ENCODE data around the gene COLGALT1. TPM values are rescaled to one million over a fixed set of nuclear protein-coding genes. Genes with fewer than 3 reads are reported as not detected.

The COLGALT1 gene
- total and polyA plus RNA-seq, 3 experiments from 2014 or later = 25.3 to 104 (median 94.8) TPM

GRCh38 chr19:17605117-17605516 lies 49.7 kb downstream of the COLGALT1 start:
- no peak overlapping the region for H3K4me3 ChIP-seq (ENCODE audit: low read length)
- H3K36me3 ChIP-seq (ENCODE audit: insufficient read depth, low read length) = no peaks in the 10 kb centered on the region
- CTCF ChIA-PET = interaction anchor here (1.4 to 1.8 kb wide), 4 partner anchors 17 to 250 kb away, joined by 3 to 6 read pairs (median 4); partner anchors contain the start of gene PGLS
- peaks cover 34 to 45% of the 10 kb centered on the region in 2 donors for H3K27me3 Mint-ChIP-seq
- no peak overlapping the region for H3K27ac Mint-ChIP-seq
- H3K27ac ChIP-seq (ENCODE audit: low read depth, low read length) = no peak overlapping the region
- H3K9me3 Mint-ChIP-seq = peaks cover 0 to 5% (median 0%) of the 10 kb centered on the region in 5 donors
- H3K36me3 Mint-ChIP-seq = no peaks in the 10 kb centered on the region
- H3K4me3 Mint-ChIP-seq = peak overlapping the region in 3 of 7 donors; percentile 28 to 43 (median 37)
- no peaks in the 10 kb centered on the region for H3K27me3 ChIP-seq (ENCODE audit: insufficient read depth, low read length, poor library complexity, severe bottlenecking)
- peaks cover 8 to 10% (median 9%) of the 10 kb centered on the region in 3 donors for H3K4me1 Mint-ChIP-seq
- no peaks in the 10 kb centered on the region for H3K9me3 ChIP-seq (ENCODE audit: low read length)
- DNase-seq = no peak
- POLR2A ChIA-PET = no interaction called here
- H3K4me1 ChIP-seq (ENCODE audit: insufficient read depth, low read length) = peaks cover 8% of the 10 kb centered on the region

GRCh38 chr19:17605761-17606589 lies 50.5 kb downstream of the COLGALT1 start:
- H3K27ac Mint-ChIP-seq = peak overlapping the region in 3 of 8 donors; percentile 20 to 72 (median 68)
- peaks cover 0 to 5% (median 0%) of the 10 kb centered on the region in 5 donors for H3K9me3 Mint-ChIP-seq
- H3K4me3 Mint-ChIP-seq = peak overlapping the region; percentile 69 to 82 (median 75)
- POLR2A ChIA-PET = no interaction called here
- no peaks in the 10 kb centered on the region for H3K27me3 ChIP-seq (ENCODE audit: insufficient read depth, low read length, poor library complexity, severe bottlenecking)
- no peaks in the 10 kb centered on the region for H3K36me3 Mint-ChIP-seq
- peaks cover 8% of the 10 kb centered on the region for H3K4me1 ChIP-seq (ENCODE audit: insufficient read depth, low read length)
- H3K9me3 ChIP-seq (ENCODE audit: low read length) = no peaks in the 10 kb centered on the region
- DNase-seq = peak; percentile 59 to 87 (median 77)
- no peaks in the 10 kb centered on the region for H3K36me3 ChIP-seq (ENCODE audit: insufficient read depth, low read length)
- peaks cover 8 to 10% (median 9%) of the 10 kb centered on the region in 3 donors for H3K4me1 Mint-ChIP-seq
- CTCF ChIA-PET = interaction anchor here (1.1 to 1.8 kb wide), 6 partner anchors 16 to 249 kb away, joined by 3 to 6 read pairs (median 4); partner anchors contain the start of gene PGLS
- peaks cover 32 to 43% of the 10 kb centered on the region in 2 donors for H3K27me3 Mint-ChIP-seq
- H3K27ac ChIP-seq (ENCODE audit: low read depth, low read length) = peak overlapping the region; percentile 47
- peak overlapping the region; percentile 52 for H3K4me3 ChIP-seq (ENCODE audit: low read length)

- peaks cover 26 to 36% of the 10 kb centered on the region in 2 donors for H3K27me3 Mint-ChIP-seq
- H3K4me1 Mint-ChIP-seq = peaks cover 6 to 10% (median 9%) of the 10 kb centered on the region in 3 donors
- Histone ChIP-seq H3K36me3 (ENCODE audit: insufficient read depth, low read length) (no peaks in the 10 kb centered on the region), H3K27ac (ENCODE audit: low read depth, low read length) (peak overlapping the region; percentile 47), H3K4me3 (ENCODE audit: low read length) (no peak overlapping the region), H3K9me3 (ENCODE audit: low read length) (no peaks in the 10 kb centered on the region), H3K27me3 (ENCODE audit: insufficient read depth, low read length, poor library complexity, severe bottlenecking) (no peaks in the 10 kb centered on the region), H3K4me1 (ENCODE audit: insufficient read depth, low read length) (peaks cover 8% of the 10 kb centered on the region)
- ChIA-PET CTCF (interaction anchor here (1.1 to 1.8 kb wide), 6 partner anchors 15 to 248 kb away, joined by 3 to 6 read pairs (median 4); partner anchors contain the start of gene PGLS), POLR2A (no interaction called here)
- peak overlapping the region in 5 of 8 donors; percentile 20 to 82 (median 72) for H3K27ac Mint-ChIP-seq
- H3K4me3 Mint-ChIP-seq = peak overlapping the region; percentile 69 to 82 (median 78)
- H3K9me3 Mint-ChIP-seq = peaks cover 0 to 5% (median 0%) of the 10 kb centered on the region in 5 donors
- no peaks in the 10 kb centered on the region for H3K36me3 Mint-ChIP-seq
- no peak for DNase-seq
Measured at GRCh38 chr19:17606590-17607185, 51.2 kb downstream of the COLGALT1 start.

GRCh38 chr19:17607936-17608335 lies 52.5 kb downstream of the COLGALT1 start:
- Histone ChIP-seq H3K27me3 (ENCODE audit: insufficient read depth, low read length, poor library complexity, severe bottlenecking) (no peaks in the 10 kb centered on the region), H3K4me1 (ENCODE audit: insufficient read depth, low read length) (peaks cover 8% of the 10 kb centered on the region), H3K4me3 (ENCODE audit: low read length) (no peak overlapping the region), H3K27ac (ENCODE audit: low read depth, low read length) (no peak overlapping the region), H3K36me3 (ENCODE audit: insufficient read depth, low read length) (no peaks in the 10 kb centered on the region), H3K9me3 (ENCODE audit: low read length) (no peaks in the 10 kb centered on the region)
- Mint-ChIP-seq H3K4me1 (peaks cover 6 to 10% (median 9%) of the 10 kb centered on the region in 3 donors), H3K9me3 (peaks cover 0 to 5% (median 0%) of the 10 kb centered on the region in 5 donors), H3K4me3 (no peak overlapping the region), H3K27me3 (peaks cover 19 to 31% of the 10 kb centered on the region in 2 donors), H3K36me3 (no peaks in the 10 kb centered on the region), H3K27ac (peak overlapping the region in 1 of 8 donors; percentile 20)
- CTCF ChIA-PET = interaction anchor here (0.9 kb wide), 1 partner anchor 213 kb away, joined by 3 read pairs; no protein-coding TSS in a partner anchor
- POLR2A ChIA-PET = no interaction called here
- DNase-seq = no peak

GRCh38 chr19:17610384-17610783 lies 54.9 kb downstream of the COLGALT1 start:
- Mint-ChIP-seq H3K4me1 (peaks cover 6 to 10% (median 9%) of the 10 kb centered on the region in 3 donors), H3K9me3 (peaks cover 0 to 5% (median 0%) of the 10 kb centered on the region in 5 donors), H3K4me3 (no peak overlapping the region), H3K27ac (no peak overlapping the region), H3K27me3 (peaks cover 7 to 21% of the 10 kb centered on the region in 2 donors), H3K36me3 (no peaks in the 10 kb centered on the region)
- Histone ChIP-seq H3K36me3 (ENCODE audit: insufficient read depth, low read length) (no peaks in the 10 kb centered on the region), H3K4me3 (ENCODE audit: low read length) (no peak overlapping the region), H3K27me3 (ENCODE audit: insufficient read depth, low read length, poor library complexity, severe bottlenecking) (no peaks in the 10 kb centered on the region), H3K27ac (ENCODE audit: low read depth, low read length) (no peak overlapping the region), H3K4me1 (ENCODE audit: insufficient read depth, low read length) (peaks cover 6% of the 10 kb centered on the region), H3K9me3 (ENCODE audit: low read length) (no peaks in the 10 kb centered on the region)
- DNase-seq = peak in 1 of 5 donors; percentile 11
- ChIA-PET CTCF (no interaction called here), POLR2A (no interaction called here)

- Mint-ChIP-seq H3K4me1 (peaks cover 4% of the 10 kb centered on the region in 3 donors), H3K9me3 (peaks cover 0 to 3% (median 0%) of the 10 kb centered on the region in 5 donors), H3K4me3 (no peak overlapping the region), H3K36me3 (no peaks in the 10 kb centered on the region), H3K27me3 (peaks cover 8 to 21% of the 10 kb centered on the region in 2 donors), H3K27ac (no peak overlapping the region)
- Histone ChIP-seq H3K27me3 (ENCODE audit: insufficient read depth, low read length, poor library complexity, severe bottlenecking) (peaks cover 3% of the 10 kb centered on the region), H3K36me3 (ENCODE audit: insufficient read depth, low read length) (no peaks in the 10 kb centered on the region), H3K4me3 (ENCODE audit: low read length) (no peak overlapping the region), H3K9me3 (ENCODE audit: low read length) (no peaks in the 10 kb centered on the region), H3K27ac (ENCODE audit: low read depth, low read length) (no peak overlapping the region), H3K4me1 (ENCODE audit: insufficient read depth, low read length) (no peaks in the 10 kb centered on the region)
- DNase-seq = no peak
- POLR2A ChIA-PET = no interaction called here
- CTCF ChIA-PET = no interaction called here
Measured at GRCh38 chr19:17611462-17612244, 56.2 kb downstream of the COLGALT1 start.

- Histone ChIP-seq H3K36me3 (ENCODE audit: insufficient read depth, low read length) (no peaks in the 10 kb centered on the region), H3K27ac (ENCODE audit: low read depth, low read length) (no peak overlapping the region), H3K4me3 (ENCODE audit: low read length) (no peak overlapping the region), H3K9me3 (ENCODE audit: low read length) (no peaks in the 10 kb centered on the region), H3K4me1 (ENCODE audit: insufficient read depth, low read length) (no peaks in the 10 kb centered on the region), H3K27me3 (ENCODE audit: insufficient read depth, low read length, poor library complexity, severe bottlenecking) (peaks cover 10% of the 10 kb centered on the region)
- ChIA-PET POLR2A (no interaction called here), CTCF (no interaction called here)
- H3K9me3 Mint-ChIP-seq = peaks cover 0 to 7% (median 0%) of the 10 kb centered on the region in 5 donors
- no peaks in the 10 kb centered on the region for H3K36me3 Mint-ChIP-seq
- H3K27ac Mint-ChIP-seq = no peak overlapping the region
- no peak for DNase-seq
- H3K4me3 Mint-ChIP-seq = no peak overlapping the region
- peaks cover 23 to 37% of the 10 kb centered on the region in 2 donors for H3K27me3 Mint-ChIP-seq
- H3K4me1 Mint-ChIP-seq = peaks cover 0 to 5% (median 2%) of the 10 kb centered on the region in 3 donors
Measured at GRCh38 chr19:17614476-17614875, 59.0 kb downstream of the COLGALT1 start.

Measured in CD8-positive, alpha-beta memory T cell (primary cell).